NCI-H2227 (cell line): ENCODE results near the gene RAC2.
"Not testable (repeated sequence)": the region's sequence is repeated elsewhere in the genome, so short reads cannot be mapped to it uniquely, and the experiment has no call there.

Experiments used
- DNase-seq: peaks from one replicate; lab custom pipeline; 2025; ENCODE audit not compliant: unreplicated experiment; lab: John Stamatoyannopoulos, UW

The RAC2 gene

DNA sequence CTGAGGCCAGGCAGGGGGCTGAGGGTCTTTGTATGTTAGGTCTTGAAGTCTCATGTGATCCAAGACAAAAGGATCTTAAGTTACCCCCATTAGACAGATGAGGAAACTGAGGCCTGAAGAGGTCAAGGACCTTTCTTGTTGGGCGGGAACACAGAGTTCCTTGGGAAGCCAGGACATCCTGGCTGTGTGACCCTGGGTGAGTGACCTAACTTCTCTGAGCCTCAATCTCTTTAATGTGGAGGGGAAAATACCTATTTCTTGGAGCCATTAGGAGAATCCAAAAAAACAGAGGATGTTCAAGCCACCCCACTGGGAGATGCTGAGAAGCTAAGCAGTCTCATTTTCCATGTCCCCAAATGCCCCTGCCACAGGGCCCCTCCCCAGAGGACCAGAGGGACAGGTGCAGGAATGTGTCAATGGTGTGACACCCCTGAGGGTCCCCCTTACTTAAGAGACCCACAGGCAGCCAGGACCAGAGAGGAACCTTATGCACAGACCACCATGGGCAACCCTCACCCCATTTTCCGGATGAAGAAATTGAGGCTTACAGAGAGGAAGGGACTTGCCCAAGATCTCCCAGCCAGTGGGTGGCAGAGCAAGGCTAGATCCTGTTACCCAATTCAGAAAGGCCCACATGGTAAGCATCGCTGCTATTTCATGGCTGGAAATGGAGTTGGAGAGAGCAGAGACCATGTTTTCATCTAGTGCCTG is 8.0 kb downstream of the RAC2 start:
- no peak for DNase-seq

- no peak for DNase-seq
These were observed 9.0 kb downstream of the RAC2 start for GRCh38 chr22:37234736-37235711.

DNA sequence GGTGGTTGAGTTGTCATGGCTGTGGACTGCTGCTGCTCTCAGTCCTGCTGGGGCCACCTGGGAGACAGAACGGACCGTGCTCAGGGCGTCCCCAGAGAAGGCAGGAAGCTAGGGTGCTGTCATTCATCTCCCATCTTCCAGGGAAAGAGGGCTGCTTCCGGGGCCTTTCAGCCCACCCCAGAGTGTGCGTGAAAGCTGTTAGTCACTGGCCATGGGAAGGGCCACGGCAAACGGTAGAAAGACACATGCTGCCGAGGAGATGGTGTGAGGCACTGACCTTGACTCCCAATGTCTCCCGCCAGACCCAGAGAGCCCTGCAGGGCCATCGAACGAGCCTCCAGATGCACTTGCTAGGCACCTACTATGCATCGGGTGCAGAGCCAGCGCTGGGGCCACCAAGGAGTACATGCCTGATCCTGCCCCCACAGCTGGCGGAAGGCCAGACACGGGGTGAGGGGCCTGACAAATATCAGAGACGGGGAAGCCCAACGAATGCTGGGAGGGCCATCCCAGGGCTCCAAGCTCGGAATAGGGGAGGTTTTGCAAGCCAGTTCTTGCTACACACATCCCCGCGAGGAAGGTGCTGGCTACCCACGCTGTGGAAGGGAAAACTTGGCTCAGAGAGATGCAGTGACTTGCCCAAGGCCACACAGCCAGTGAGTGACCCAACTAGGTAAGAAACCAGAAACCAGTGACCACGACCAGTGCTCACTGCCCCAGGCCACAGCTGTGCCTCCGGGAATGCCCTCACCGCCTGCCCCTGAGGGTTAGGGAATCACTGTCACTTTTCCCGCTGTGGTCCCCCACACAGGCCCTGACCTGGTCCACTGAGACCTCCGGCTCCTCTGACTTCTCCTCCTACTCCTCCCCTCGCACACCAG is 10.1 kb downstream of the RAC2 start:
- DNase-seq, result no peak

DNA sequence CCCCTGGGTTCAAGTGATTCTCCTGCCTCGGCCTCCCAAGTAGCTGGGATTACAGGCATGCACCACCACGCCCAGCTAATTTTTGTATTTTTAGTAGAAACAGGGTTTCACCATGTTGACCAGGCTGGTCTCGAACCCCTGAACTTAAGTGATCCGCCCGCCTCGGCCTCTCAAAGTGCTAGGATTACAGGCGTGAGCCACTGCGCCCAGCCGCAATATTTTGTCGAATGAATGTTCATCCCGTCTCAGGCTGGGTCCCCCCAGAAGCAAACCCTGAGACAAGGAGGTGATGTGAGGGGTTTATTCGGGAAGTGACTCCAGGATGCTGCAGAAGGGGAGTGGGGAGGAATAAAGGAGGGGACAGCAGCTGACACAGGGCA is 10.7 kb downstream of the RAC2 start:
- DNase-seq, result not testable (repeated sequence)

- no peak for DNase-seq
These were observed 11.7 kb downstream of the RAC2 start for GRCh38 chr22:37232140-37232998.

DNA sequence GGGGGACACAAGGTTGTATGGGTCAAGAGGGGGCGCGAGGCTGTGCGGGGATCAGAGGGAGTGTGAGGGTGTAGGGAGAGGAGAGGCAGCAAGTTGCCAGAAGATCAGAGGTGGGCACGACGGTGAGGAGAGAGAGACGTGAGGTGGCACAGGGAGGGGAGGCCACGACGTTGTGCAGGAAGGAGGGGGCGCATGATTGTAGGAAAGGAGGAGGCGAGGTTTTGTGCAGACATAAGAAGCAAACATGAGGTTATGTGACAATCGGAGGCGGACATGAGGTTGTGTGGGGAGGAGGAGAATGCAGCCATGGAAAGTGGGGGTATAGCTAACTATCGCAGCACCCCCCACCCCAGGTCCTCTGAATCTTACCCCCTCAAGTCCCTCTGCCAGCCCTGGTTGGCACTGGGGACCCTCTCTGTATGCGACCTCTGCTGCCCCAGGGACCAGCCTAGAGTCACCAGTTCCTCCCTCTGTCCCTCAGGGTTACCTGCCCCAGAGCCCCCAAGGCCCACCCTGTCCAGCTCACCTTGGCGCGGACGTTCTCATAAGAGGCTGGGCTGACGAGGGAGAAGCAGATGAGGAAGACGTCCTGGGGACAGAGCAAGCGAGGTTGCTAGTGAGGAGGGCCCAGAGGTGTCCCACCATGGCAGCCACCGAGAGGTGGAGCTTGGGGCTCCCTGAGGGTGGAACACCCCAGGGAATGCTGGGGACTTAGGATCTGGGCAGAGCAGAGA is 12.5 kb downstream of the RAC2 start:
- no peak for DNase-seq

DNA sequence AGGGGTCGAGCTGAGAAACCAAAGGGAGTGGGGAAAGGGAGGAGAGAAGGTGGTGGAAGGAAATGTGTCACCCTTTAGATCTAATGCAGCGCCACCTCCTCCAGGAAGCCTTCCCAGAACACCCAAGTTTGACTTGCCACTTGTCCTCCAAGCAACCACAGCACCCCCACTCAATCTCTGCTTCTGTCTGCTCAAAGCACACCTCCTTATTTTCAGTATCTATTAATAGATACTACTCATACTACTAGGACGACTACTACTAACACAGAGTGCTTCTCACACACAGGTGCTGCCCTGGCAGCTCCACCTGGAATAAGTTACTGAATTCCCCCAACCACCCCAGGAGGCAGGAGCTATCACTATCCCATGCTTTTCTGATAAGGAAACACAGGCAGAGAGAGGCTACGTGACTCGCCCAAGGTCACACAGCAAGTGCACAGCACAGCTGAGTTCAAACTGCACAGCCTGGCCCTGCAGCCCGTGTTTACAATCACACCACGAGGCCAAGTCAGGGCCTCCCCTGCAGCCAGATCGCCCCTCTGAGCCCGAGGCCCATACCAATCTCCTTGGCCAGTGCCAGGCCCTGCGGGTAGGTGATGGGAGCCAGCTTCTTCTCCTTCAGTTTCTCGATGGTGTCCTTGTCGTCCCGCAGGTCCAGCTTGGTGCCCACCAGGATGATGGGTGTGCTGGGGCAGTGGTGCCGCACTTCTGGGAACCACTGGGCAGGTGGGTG is 13.2 kb downstream of the RAC2 start:
- DNase-seq, result no peak

DNA sequence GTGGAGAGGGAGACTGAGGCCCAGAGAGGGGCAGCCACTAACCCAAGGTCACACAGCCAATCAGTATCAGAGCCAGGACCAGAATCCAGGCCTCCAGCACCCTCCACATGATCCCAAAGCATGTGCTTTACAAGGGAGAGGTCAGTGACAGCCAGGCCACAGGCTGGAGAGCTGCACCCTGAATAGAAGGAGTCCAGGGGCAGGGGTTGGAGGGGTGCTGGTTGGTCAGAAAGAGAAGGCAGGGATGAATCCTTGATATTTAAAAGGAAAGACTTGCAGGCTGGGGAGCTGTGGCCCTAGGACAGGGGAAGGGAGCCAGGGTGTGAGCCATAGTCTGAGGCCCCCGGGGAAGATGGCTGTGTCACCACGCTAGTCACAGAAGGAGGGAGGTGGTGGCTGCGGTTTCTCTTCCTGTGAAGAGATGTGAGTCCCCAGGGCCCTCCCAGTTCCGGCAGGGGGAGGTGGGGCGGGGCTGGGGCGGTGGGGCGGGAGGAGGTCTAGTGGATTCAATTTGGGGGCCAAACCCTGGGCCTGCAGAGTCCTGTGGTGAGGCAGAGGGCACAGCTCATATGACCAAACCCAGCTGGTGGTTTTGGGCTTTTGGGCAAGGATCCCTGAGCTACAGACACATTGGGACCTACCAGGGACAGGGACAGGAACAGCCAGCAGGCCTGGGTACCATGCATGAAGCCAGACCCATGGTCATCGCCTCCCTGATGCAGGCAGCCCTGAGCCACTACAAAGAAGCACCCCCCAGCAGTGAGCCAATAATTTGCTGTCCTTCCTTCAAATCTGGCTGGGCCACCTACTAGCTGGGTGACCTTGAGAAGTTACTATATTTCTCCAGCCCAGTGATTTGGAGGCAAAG is 14.0 kb downstream of the RAC2 start:
- no peak for DNase-seq

DNA sequence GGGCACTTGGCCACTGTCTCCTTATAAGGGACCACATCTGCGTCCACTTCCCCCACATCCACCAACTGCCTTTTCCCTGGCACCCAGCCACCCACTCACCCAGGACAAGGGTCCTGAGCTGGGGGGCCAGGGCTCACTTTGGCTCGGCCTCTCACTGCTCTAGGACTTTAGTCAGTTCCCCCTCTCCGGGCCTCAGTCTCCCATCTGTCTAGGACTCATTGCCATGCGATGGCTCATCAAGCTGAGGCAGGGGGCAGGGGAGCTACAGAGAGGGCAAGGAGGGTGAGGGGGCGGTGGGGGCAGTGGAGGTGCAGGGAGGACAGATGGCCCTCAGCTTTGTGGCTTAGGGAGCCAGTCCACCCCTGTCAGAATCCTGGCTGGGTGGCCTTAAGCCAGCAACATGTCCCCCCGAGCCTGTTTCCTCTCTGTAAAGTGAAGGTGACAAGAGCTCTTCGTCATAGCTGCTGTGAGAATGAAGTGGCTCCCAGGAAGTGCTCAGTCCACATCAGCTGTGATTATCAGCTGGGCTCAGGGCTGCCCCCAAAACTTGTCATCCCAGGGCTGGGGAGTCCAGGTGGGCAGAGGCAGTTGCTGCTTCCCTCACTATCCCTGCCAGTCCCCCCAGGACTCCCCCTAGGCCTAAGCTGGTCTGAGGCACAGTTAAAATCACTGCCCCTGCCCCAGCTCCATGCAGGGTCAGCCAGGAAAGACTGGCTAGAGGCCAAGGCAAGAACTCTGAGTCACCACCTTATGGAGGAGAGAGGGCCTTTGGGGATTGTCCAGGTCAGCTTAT is 14.9 kb downstream of the RAC2 start:
- no peak for DNase-seq

DNA sequence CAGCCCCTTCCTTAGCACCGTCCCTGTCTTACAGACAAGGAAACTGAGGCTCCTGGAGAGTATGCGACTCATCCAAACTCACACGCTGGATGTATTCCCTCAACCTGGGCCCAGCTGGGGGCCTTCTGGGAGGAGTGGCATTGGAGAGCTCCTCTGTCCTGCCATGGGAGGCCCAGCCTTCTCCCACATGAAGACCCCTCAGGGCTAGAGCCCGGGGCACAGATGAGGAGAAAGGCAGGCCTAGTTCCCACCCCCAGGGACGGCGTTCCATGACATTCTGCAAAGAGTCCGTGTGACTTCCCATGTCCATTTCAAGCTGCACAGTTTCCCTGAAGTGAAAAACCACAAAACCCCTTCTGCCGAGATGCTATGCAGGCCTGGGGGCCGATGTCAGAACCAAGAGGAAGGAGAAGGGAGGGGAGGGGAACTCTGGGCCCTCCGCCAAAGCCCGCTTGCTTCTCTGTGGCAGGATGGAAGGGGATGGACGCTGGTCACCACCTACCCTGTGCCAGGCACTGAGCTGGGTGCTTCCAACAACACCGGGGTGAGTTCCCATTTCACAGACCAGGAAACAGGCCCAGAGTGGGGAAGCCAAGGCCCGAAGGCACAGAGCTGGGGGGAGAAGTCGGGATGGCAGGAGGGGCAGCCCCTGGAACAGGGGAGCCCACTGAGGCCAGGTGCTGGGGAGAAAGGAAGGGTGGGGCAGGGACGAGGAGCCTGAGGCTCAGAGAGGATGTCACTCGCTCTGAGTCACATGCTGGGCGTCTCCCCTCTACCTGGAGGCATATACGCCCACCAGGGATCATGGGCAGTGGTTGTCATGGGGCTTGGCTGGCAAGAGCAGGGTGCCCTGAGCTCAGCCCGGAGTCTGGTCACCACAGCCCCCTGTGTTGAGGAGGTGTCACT is 15.7 kb downstream of the RAC2 start:
- DNase-seq, result no peak

DNA sequence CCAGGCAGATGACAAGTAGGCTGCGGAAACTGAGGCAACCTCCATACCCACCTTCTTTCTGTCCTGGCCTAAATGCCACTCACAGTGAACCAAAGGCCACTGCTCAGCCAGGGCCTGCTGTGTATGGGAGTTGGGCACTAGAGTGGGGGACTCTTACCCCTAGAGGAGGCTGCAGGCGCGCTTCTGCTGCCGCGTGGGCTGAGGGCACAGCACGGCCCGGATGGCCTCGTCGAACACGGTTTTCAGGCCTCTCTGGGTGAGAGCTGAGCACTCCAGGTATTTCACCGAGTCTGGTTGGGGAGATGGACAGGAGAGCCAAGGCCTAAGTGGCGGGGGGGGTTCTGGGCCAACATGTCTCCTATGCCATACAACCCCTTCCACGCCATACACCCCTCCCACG is 17.6 kb downstream of the RAC2 start:
- no peak for DNase-seq

DNA sequence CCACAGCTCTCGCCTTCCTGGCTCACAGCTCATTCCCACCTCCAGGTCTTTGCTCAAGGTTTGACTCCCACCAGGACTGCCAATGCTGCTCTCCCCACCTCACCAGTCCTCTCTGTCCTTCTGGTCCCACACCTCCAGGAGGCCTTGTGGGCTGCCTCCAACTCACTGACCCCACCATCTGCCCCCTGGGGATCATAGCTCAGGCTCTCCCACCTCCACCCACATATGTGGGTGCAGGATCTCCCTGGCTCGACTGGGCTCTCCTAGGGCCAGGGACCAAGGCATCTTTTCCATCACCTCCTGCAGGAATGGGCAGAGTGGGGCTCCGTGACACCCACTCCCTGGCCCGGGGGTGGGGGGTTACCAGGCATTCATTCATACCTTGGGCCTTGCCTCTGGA is 18.0 kb downstream of the RAC2 start:
- DNase-seq, result no peak

DNA sequence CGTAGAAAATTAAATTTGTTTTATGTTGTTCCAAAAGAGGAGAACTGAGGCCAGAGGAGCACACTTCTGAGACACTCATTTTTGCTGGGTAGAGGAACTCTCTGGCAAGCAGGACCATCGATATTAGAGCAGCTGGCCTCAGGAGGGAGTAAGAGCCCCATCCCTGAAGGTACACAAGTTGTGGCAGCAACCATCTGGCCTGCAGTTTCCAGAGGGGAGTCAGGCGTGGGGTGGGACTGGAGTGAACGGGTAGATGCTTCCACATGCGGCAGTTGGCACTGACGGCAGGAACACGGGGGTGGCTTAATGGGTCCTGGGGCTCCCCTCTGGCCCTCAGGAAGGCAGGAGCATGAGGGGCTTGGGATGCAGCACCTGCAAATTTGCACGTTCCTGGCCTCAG is 18.6 kb downstream of the RAC2 start:
- no peak for DNase-seq

GRCh38 chr22:37224757-37225420 is 19.2 kb downstream of the RAC2 start:
- no peak for DNase-seq

GRCh38 chr22:37223965-37224551 is 20.0 kb downstream of the RAC2 start:
- DNase-seq, result no peak
